Chondrocyte (in vitro differentiated cells): ENCODE data around the gene CEP89. TPM values are rescaled to one million over a fixed set of nuclear protein-coding genes. Genes with fewer than 3 reads are reported as not detected.

Experiments used
- total RNA-seq: library from RNA; stranded (reverse); gene quantifications from 3 replicates; pipeline ENCODE4 v1.2.1, GENCODE V29; 2021

Gene CEP89
- total RNA-seq, 1 donor from 2014 or later = 29.8 TPM

Other genes starting within 250 kb of the CEP89 start
- gene SLC7A9, start 102.2 kb downstream of the CEP89 start, total RNA-seq = 0.35 to 0.60 TPM (median 0.41 TPM) in 3 replicates
- 3.2 to 5.4 TPM (median 5.1 TPM) in 3 replicates for gene FAAP24, start 284 bp upstream of the CEP89 start, total RNA-seq
- 5.4 to 8.5 TPM (median 6.5 TPM) in 3 replicates for gene RHPN2, start 92.9 kb upstream of the CEP89 start, total RNA-seq
- gene GPATCH1, start 109.2 kb upstream of the CEP89 start, total RNA-seq = 6.3 to 8.7 TPM (median 7.1 TPM) in 3 replicates
- not detected in 3 replicates for gene WDR88, start 160.2 kb upstream of the CEP89 start, total RNA-seq
- gene LRP3, start 222.4 kb upstream of the CEP89 start, total RNA-seq = 31.2 to 36.4 TPM (median 33.2 TPM) in 3 replicates